HepG2 (cell line): ENCODE results near the gene CHD2. TPM values are rescaled to one million over a fixed set of nuclear protein-coding genes. Genes with fewer than 3 reads are reported as not detected.

Experiments used
- ATAC-seq: fragments of 200-7000 bp; cut with Tn5 transposase; 3 replicates; pipeline ENCODE4 v1.9.1; 2020; ENCODE audit warnings: mild to moderate bottlenecking, moderate library complexity
- BruUV-seq: library from RNA; stranded (reverse); fragments of 400-500 nt; replicated peaks from 2 replicates; lab custom pipeline; 2021; lab: Mats Ljungman, UMichigan
- CTCF ChIA-PET: fragments of 300-600 bp; formaldehyde crosslinking; extraction: SDS; loops from one replicate; lab custom pipeline; 2021; ENCODE audit warnings: low total read pairs, inconsistent platforms, low intra/inter-chr PET ratio; lab: Yijun Ruan, JAX
- POLR2A ChIA-PET: fragments of 350-600 bp; sonication (Branson Sonifier 250); formaldehyde crosslinking; loops from one replicate; lab custom pipeline; 2020; ENCODE audit warnings: antibody characterized with exemption, inconsistent platforms; lab: Yijun Ruan, JAX
- DNase-seq: peaks from one replicate; pipeline ENCODE4 v3.0.0-alpha.2; 2015; ENCODE audit warnings: low spot score
- FAIRE-seq: peaks from 3 replicates; lab custom pipeline; 2011; peaks lifted over from hg19 to GRCh38; lab: Jason Lieb, UNC
- H2AFZ ChIP-seq: one replicate; pipeline ENCODE4 v1.6.1; 2011; ENCODE audit warnings: low read length, inconsistent platforms
- H3K27ac ChIP-seq: fragments of 300-600 bp; 3 replicates; pipeline ENCODE4 v1.8.0; 2011; ENCODE audit warnings: mixed run types, mild to moderate bottlenecking, mixed read lengths, low read length, inconsistent platforms; ENCODE audit not compliant: insufficient read depth; ENCODE audit errors: extremely low read length
- H3K27me3 ChIP-seq, 2 experiments: fragments of 200-600 bp in 1 of 2; 2 replicates in 1 of 2; 3 replicates in 1 of 2; pipeline versions ENCODE4 v1.6.0 to v1.8.0; 2011; ENCODE audit warnings: low read length in 2 of 2, mild to moderate bottlenecking in 2 of 2, moderate library complexity in 2 of 2, inconsistent platforms in 1 of 2; ENCODE audit not compliant: insufficient read depth in 2 of 2, control insufficient read depth in 1 of 2
- H3K36me3 ChIP-seq, 2 experiments: fragments of 200-600 bp in 1 of 2; replicated peaks in 1 of 2; 2 replicates in 1 of 2; 3 replicates in 1 of 2; pipeline versions ENCODE4 v1.5.1 to v1.8.0; 2011; ENCODE audit warnings: low read length in 2 of 2, inconsistent platforms in 1 of 2; ENCODE audit not compliant: insufficient read depth in 2 of 2, control insufficient read depth in 1 of 2
- H3K4me1 ChIP-seq: 2 replicates; pipeline ENCODE4 v1.5.1; 2012; ENCODE audit warnings: low read length, inconsistent platforms; ENCODE audit not compliant: insufficient read depth
- H3K4me2 ChIP-seq: 2 replicates; pipeline ENCODE4 v1.6.0; 2011; ENCODE audit warnings: low read depth, low read length, inconsistent platforms
- H3K4me3 ChIP-seq, 3 experiments: fragments of 200-600 bp in 1 of 3; sonication (generic), shearing (Covaris generic) in 1 of 3; replicated peaks in 1 of 3; 2 replicates each; pipeline ENCODE4 v1.5.1; 2011 to 2016; ENCODE audit warnings: low read length in 3 of 3, inconsistent platforms in 2 of 3, low read depth in 2 of 3, mild to moderate bottlenecking in 2 of 3, control low read depth in 1 of 3, mixed read lengths in 1 of 3; ENCODE audit not compliant: insufficient read depth in 1 of 3
- H3K79me2 ChIP-seq: one replicate; pipeline ENCODE4 v1.6.1; 2011; ENCODE audit warnings: low read length, inconsistent platforms; ENCODE audit not compliant: insufficient read depth
- H3K9ac ChIP-seq: 2 replicates; pipeline ENCODE4 v1.6.0; 2011; ENCODE audit warnings: mild to moderate bottlenecking, low read depth, low read length, inconsistent platforms; ENCODE audit not compliant: insufficient read depth
- H3K9me3 ChIP-seq: 2 replicates; pipeline ENCODE4 v1.5.1; 2012; ENCODE audit warnings: mild to moderate bottlenecking, low read length
- H4K20me1 ChIP-seq: 2 replicates; pipeline ENCODE4 v1.6.0; 2011; ENCODE audit warnings: inconsistent platforms, mild to moderate bottlenecking, low read length, moderate library complexity; ENCODE audit not compliant: insufficient read depth
- LCORL ChIP-seq, 2 experiments: fragments of 450-650 bp in 1 of 2; sonication (generic) in 1 of 2; formaldehyde crosslinking in 1 of 2; IDR thresholded peaks; 2 replicates each; pipeline versions ENCODE4 v1.5.0 to v1.6.1; 2017 to 2020; ENCODE audit warnings: antibody characterized with exemption in 1 of 2, missing genetic modification reagents in 1 of 2
- ZBTB33 ChIP-seq: sonication (generic); formaldehyde crosslinking; IDR thresholded peaks from 2 replicates; pipeline ENCODE4 v1.4.0; 2020; ENCODE audit warnings: missing genetic modification reagents
- ZNF512B ChIP-seq: sonication (generic); formaldehyde crosslinking; IDR thresholded peaks from 2 replicates; pipeline ENCODE4 v1.5.1; 2020; ENCODE audit warnings: missing genetic modification reagents, mild to moderate bottlenecking, borderline replicate concordance
- WGBS: methylation state at CpG from one replicate; pipeline ENCODE4 v1.1.6; 2017; ENCODE audit warnings: low lambda C conversion rate; 5-methylcytosine and 5-hydroxymethylcytosine counted together
- in situ Hi-C: cut with HindIII; loops from 2 replicates; pipeline ENCODE4 v1.10.0; 2017; ENCODE audit warnings: low pct_unique_long_range_greater_than_20kb; ENCODE audit not compliant: extremely low pct_ligation_motif_present
- intact Hi-C: fragments of 100-400 bp; cut with micrococcal nuclease; formaldehyde crosslinking; loops from one replicate; pipeline ENCODE4 v1.10.0; 2022; ENCODE audit not compliant: unreplicated experiment
- polyA plus RNA-seq, 8 experiments: library from polyadenylated mRNA; depleted of rRNA in 3 of 8; stranded (reverse) in 7 of 8; unstranded in 1 of 8; fragments of >200 nt; fragmentation: Illumina TruSeq in 4 of 8; extraction: Trizol in 4 of 8; gene quantifications; 2 replicates each; pipeline versions ENCODE4 v1.2.1 to v1.2.3, GENCODE V29; 2011 to 2016; ENCODE audit warnings: low read depth in 4 of 8, missing spikeins in 1 of 8, mixed read lengths in 1 of 8; ENCODE audit not compliant: insufficient read depth in 1 of 8
- total RNA-seq, 5 experiments: library from RNA; depleted of rRNA; stranded (reverse); fragments of >200 nt; fragmentation: Illumina TruSeq; extraction: Trizol; gene quantifications; 2 replicates each; pipeline ENCODE4 v1.2.3, GENCODE V29; 2016; ENCODE audit warnings: low read depth in 1 of 5
- TF ChIP-seq, protein P1 (sequence below): fragments of 450-650 bp; IDR thresholded peaks from 2 replicates; pipeline ENCODE4 v1.6.1; 2017

CHD2 gene
- total and polyA plus RNA-seq, 2 of the 13 experiments (the other 11 are each of a cell fraction or from before 2014, with no cell fraction given): 54.0 to 54.1 TPM

DNA sequence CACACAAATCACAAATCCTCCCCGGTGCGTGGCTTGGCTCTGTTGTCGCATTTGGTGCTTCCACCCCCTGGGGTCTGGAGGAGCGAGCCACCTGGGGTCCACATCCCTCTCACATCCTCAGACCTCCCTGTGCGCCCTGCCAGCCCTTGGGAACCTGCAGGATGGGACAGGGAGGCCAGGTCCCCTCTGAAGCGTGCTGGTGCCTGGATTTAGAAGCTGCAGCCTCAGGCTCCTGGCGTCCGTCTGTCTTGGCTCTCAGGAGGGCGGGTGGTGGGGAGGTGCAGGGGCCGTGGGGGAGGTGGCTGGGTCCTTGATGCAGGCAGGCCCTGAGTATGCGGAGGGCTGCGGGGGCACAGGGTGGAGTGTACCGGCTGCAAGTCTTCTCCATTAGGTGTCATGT, 150.5 kb downstream of the CHD2 start:
- no peak for DNase-seq
- WGBS: 71% methylated on average over 4 of the region's 13 CpGs
- intact Hi-C loops: no loop called here

More for the DNA sequence above, 150.5 kb downstream of the CHD2 start:
- Histone ChIP-seq H3K36me3 (no peaks in the 10 kb centered on the region), H3K27me3 (peaks cover 8 to 36% of the 10 kb centered on the region in 2 experiments; a peak in 4 of 5 replicates), H3K9ac (no peak overlapping the region), H2AFZ (no peak overlapping the region), H3K4me2 (no peak overlapping the region), H4K20me1 (no peaks in the 10 kb centered on the region), H3K9me3 (peaks cover 5% of the 10 kb centered on the region; the same call in 1 of the 2 replicates), H3K79me2 (no peaks in the 10 kb centered on the region), H3K27ac (no peak overlapping the region), H3K4me1 (no peaks in the 10 kb centered on the region), H3K4me3 (no peak overlapping the region)
- TF ChIP-seq LCORL (IDR thresholded peaks at IDR 0.05) (no peak), LCORL (CRISPR knock-in tag; IDR thresholded peaks at IDR 0.05) (no peak), ZBTB33 (CRISPR knock-in tag) (no peak), ZNF512B (CRISPR knock-in tag) (no peak)
- TF ChIP-seq, protein P1, sequence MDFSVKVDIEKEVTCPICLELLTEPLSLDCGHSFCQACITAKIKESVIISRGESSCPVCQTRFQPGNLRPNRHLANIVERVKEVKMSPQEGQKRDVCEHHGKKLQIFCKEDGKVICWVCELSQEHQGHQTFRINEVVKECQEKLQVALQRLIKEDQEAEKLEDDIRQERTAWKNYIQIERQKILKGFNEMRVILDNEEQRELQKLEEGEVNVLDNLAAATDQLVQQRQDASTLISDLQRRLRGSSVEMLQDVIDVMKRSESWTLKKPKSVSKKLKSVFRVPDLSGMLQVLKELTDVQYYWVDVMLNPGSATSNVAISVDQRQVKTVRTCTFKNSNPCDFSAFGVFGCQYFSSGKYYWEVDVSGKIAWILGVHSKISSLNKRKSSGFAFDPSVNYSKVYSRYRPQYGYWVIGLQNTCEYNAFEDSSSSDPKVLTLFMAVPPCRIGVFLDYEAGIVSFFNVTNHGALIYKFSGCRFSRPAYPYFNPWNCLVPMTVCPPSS: no peak
- no TSS peak for BruUV-seq
- CTCF ChIA-PET: no interaction called here
- ATAC-seq: no peak
- POLR2A ChIA-PET: no interaction called here
- FAIRE-seq: no peak
- in situ Hi-C loops: no loop called here
